HG02885 (cell line): ENCODE measurements around the gene ATAD3A.

ENCODE experiments used
- ATAC-seq: cut with Tn5 transposase; IDR thresholded peaks from one replicate; pipeline ENCODE4 v1.9.1; 2021; ENCODE audit warnings: mild to moderate bottlenecking; ENCODE audit not compliant: unreplicated experiment, poor library complexity

ATAD3A gene

GRCh38 chr1:1537626-1538250 is 25.8 kb downstream of the ATAD3A start:
- ATAC-seq, result no peak

GRCh38 chr1:1538334-1538733 is 26.4 kb downstream of the ATAD3A start:
- ATAC-seq, result no peak

- no peak for ATAC-seq
Measured at GRCh38 chr1:1538989-1539309, 27.0 kb downstream of the ATAD3A start.

GRCh38 chr1:1539310-1540089 is 27.5 kb downstream of the ATAD3A start:
- ATAC-seq, result no peak

GRCh38 chr1:1540090-1540817 is 28.3 kb downstream of the ATAD3A start, which contains the start of gene TMEM240:
Gene TMEM240, minus strand, starts transcription at chr1:1540624. Its CDS starts 278 bp downstream, at chr1:1540346.
- no peak for ATAC-seq

- ATAC-seq, result no peak
Measured at GRCh38 chr1:1540818-1541628, 29.1 kb downstream of the ATAD3A start.

- ATAC-seq, result no peak
Measured at GRCh38 chr1:1541956-1542765, 30.2 kb downstream of the ATAD3A start.

GRCh38 chr1:1542766-1543705 is 31.1 kb downstream of the ATAD3A start:
- ATAC-seq, result no peak

- no peak for ATAC-seq
Measured at GRCh38 chr1:1543706-1544099, 31.7 kb downstream of the ATAD3A start.

GRCh38 chr1:1544544-1544943 is 32.6 kb downstream of the ATAD3A start:
- no peak for ATAC-seq

GRCh38 chr1:1545946-1546737 is 34.2 kb downstream of the ATAD3A start:
- no peak for ATAC-seq

- ATAC-seq, result no peak
Measured at GRCh38 chr1:1547011-1547410, 35.0 kb downstream of the ATAD3A start.

- no peak for ATAC-seq
Measured at GRCh38 chr1:1547476-1547875, 35.5 kb downstream of the ATAD3A start.

- ATAC-seq, result no peak
Measured at GRCh38 chr1:1548591-1548990, 36.6 kb downstream of the ATAD3A start.

- ATAC-seq, result no peak
Measured at GRCh38 chr1:1550087-1550486, 38.1 kb downstream of the ATAD3A start.

- no peak for ATAC-seq
Measured at GRCh38 chr1:1550591-1551432, 38.9 kb downstream of the ATAD3A start.
